IMR-90 (cell line): ENCODE data around the gene CD93. TPM values are rescaled to one million over a fixed set of nuclear protein-coding genes. Genes with fewer than 3 reads are reported as not detected.

Experiments used
- ATAC-seq: fragments of 200-7000 bp; cut with Tn5 transposase; 2 replicates; pipeline ENCODE4 v1.9.1; 2020; ENCODE audit warnings: low read depth, mild to moderate bottlenecking, moderate library complexity
- BruUV-seq: library from RNA; stranded (reverse); fragments of 400-500 nt; replicated peaks from 2 replicates; lab custom pipeline; 2021; lab: Mats Ljungman, UMichigan
- CTCF ChIA-PET: fragments of 300-600 bp; formaldehyde crosslinking; extraction: SDS; loops from one replicate; lab custom pipeline; 2021; ENCODE audit warnings: antibody characterized with exemption; lab: Yijun Ruan, JAX
- POLR2A ChIA-PET: fragments of 300-600 bp; sonication (Branson Sonifier 250); formaldehyde crosslinking; loops from one replicate; lab custom pipeline; 2022; ENCODE audit warnings: antibody characterized with exemption; ENCODE audit not compliant: unreplicated experiment; lab: Charles Lee
- DNase-seq: peaks from one replicate; pipeline ENCODE4 v3.0.0; 2013
- H2AFZ ChIP-seq: replicated peaks from 2 replicates; pipeline ENCODE3; 2013; ENCODE audit warnings: low read length, mild to moderate bottlenecking; ENCODE audit not compliant: poor library complexity
- H2AK5ac ChIP-seq: 2 replicates; pipeline ENCODE4 v1.6.1; 2013; ENCODE audit warnings: low read depth, low read length, inconsistent platforms
- H2AK9ac ChIP-seq: replicated peaks from 2 replicates; pipeline ENCODE3; 2013; ENCODE audit warnings: mild to moderate bottlenecking, low read depth, low read length, moderate library complexity; ENCODE audit not compliant: poor library complexity
- H2BK120ac ChIP-seq: 2 replicates; pipeline ENCODE4 v1.6.1; 2013; ENCODE audit warnings: low read depth, low read length, inconsistent platforms
- H2BK15ac ChIP-seq: 3 replicates; pipeline ENCODE4 v1.6.1; 2013; ENCODE audit warnings: low read depth, low read length, inconsistent platforms
- H2BK20ac ChIP-seq: 2 replicates; pipeline ENCODE4 v1.6.1; 2013; ENCODE audit warnings: low read depth, mild to moderate bottlenecking, inconsistent platforms, low read length, moderate library complexity
- H2BK5ac ChIP-seq: 2 replicates; pipeline ENCODE4 v1.6.1; 2013; ENCODE audit warnings: mild to moderate bottlenecking, low read depth, low read length, inconsistent platforms; ENCODE audit not compliant: poor library complexity, severe bottlenecking
- H3K14ac ChIP-seq: replicated peaks from 2 replicates; pipeline ENCODE4 v1.6.1; 2013; ENCODE audit warnings: low read depth, low read length, inconsistent platforms
- H3K18ac ChIP-seq: 2 replicates; pipeline ENCODE4 v1.6.1; 2013; ENCODE audit warnings: low read depth, low read length, control low read depth
- H3K23ac ChIP-seq: 2 replicates; pipeline ENCODE4 v1.6.1; 2013; ENCODE audit warnings: low read depth, low read length, inconsistent platforms
- H3K27ac ChIP-seq: 2 replicates; pipeline ENCODE4 v1.5.1; 2013; ENCODE audit warnings: mild to moderate bottlenecking, control low read depth, low read length; ENCODE audit not compliant: insufficient read depth
- H3K27me3 ChIP-seq: 2 replicates; pipeline ENCODE4 v1.6.1; 2013; ENCODE audit warnings: low read length; ENCODE audit not compliant: control insufficient read depth, insufficient read depth
- H3K36me3 ChIP-seq: 2 replicates; pipeline ENCODE4 v1.6.1; 2013; ENCODE audit warnings: low read length, mixed read lengths; ENCODE audit not compliant: control insufficient read depth, insufficient read depth
- H3K4ac ChIP-seq: 2 replicates; pipeline ENCODE4 v1.6.1; 2013; ENCODE audit warnings: low read depth, low read length, inconsistent platforms
- H3K4me1 ChIP-seq: 2 replicates; pipeline ENCODE4 v1.6.1; 2013; ENCODE audit warnings: low read length, mixed read lengths; ENCODE audit not compliant: control insufficient read depth, insufficient read depth
- H3K4me2 ChIP-seq: 2 replicates; pipeline ENCODE4 v1.6.1; 2013; ENCODE audit warnings: low read depth, mild to moderate bottlenecking, control low read depth, low read length, moderate library complexity
- H3K4me3 ChIP-seq: 2 replicates; pipeline ENCODE4 v1.5.1; 2013; ENCODE audit warnings: low read depth, mild to moderate bottlenecking, control low read depth, low read length, moderate library complexity; ENCODE audit not compliant: insufficient read depth
- H3K56ac ChIP-seq: 2 replicates; pipeline ENCODE4 v1.6.1; 2013; ENCODE audit warnings: low read length, inconsistent platforms; ENCODE audit not compliant: insufficient read depth; ENCODE audit errors: extremely low read depth
- H3K79me1 ChIP-seq, 2 experiments: 2 replicates each; pipeline ENCODE4 v1.6.1; 2013; ENCODE audit warnings: low read length in 2 of 2, inconsistent platforms in 1 of 2, low read depth in 1 of 2
- H3K9ac ChIP-seq: 2 replicates; pipeline ENCODE4 v1.6.1; 2013; ENCODE audit warnings: low read depth, low read length, control low read depth
- H3K9me1 ChIP-seq: 2 replicates; pipeline ENCODE4 v1.6.1; 2013; ENCODE audit warnings: low read length, inconsistent platforms; ENCODE audit not compliant: insufficient read depth
- H3K9me3 ChIP-seq: 2 replicates; pipeline ENCODE4 v1.6.1; 2013; ENCODE audit warnings: low read length; ENCODE audit not compliant: control insufficient read depth, insufficient read depth
- H4K20me1 ChIP-seq: 2 replicates; pipeline ENCODE4 v1.6.1; 2013; ENCODE audit warnings: low read length, inconsistent platforms; ENCODE audit not compliant: insufficient read depth
- H4K5ac ChIP-seq: 2 replicates; pipeline ENCODE4 v1.6.1; 2013; ENCODE audit warnings: mild to moderate bottlenecking, low read depth, low read length, control low read depth
- H4K8ac ChIP-seq, 2 experiments: 2 replicates each; pipeline ENCODE4 v1.6.1; 2013; ENCODE audit warnings: low read depth in 2 of 2, low read length in 2 of 2, control low read depth in 1 of 2, inconsistent platforms in 1 of 2
- H4K91ac ChIP-seq: 2 replicates; pipeline ENCODE4 v1.6.1; 2013; ENCODE audit warnings: low read depth, low read length, inconsistent platforms; ENCODE audit not compliant: insufficient read depth
- BHLHE40 ChIP-seq: fragments of 150-350 bp; IDR thresholded peaks from 2 replicates; pipeline ENCODE4 v1.6.1; 2016; ENCODE audit warnings: mild to moderate bottlenecking, low read depth, low read length
- CEBPB ChIP-seq: IDR thresholded peaks from 2 replicates; pipeline ENCODE4 v1.6.1; 2012; ENCODE audit warnings: low read depth, low read length, improper control_type of control experiment
- CHD1 ChIP-seq: IDR thresholded peaks from 2 replicates; pipeline ENCODE4 v1.6.1; 2012; ENCODE audit warnings: low read depth, low read length, improper control_type of control experiment
- CTCF ChIP-seq: conservative IDR thresholded peaks from 2 replicates; pipeline ENCODE4 v1.5.1; 2012; ENCODE audit warnings: mild to moderate bottlenecking, low read depth, low read length, improper control_type of control experiment
- ELK1 ChIP-seq: fragments of 150-350 bp; IDR thresholded peaks from 2 replicates; pipeline ENCODE4 v1.6.1; 2016; ENCODE audit warnings: low read depth, mild to moderate bottlenecking, low read length, moderate library complexity, borderline replicate concordance
- FOS ChIP-seq: fragments of 150-350 bp; IDR thresholded peaks from 2 replicates; pipeline ENCODE4 v1.6.1; 2016; ENCODE audit warnings: low read depth, low read length
- MAFK ChIP-seq: IDR thresholded peaks from 2 replicates; pipeline ENCODE4 v1.6.1; 2012; ENCODE audit warnings: low read depth, low read length, improper control_type of control experiment
- MAZ ChIP-seq: IDR thresholded peaks from 2 replicates; pipeline ENCODE4 v1.6.1; 2012; ENCODE audit warnings: low read depth, mild to moderate bottlenecking, low read length, improper control_type of control experiment, moderate library complexity, borderline replicate concordance
- MXI1 ChIP-seq: IDR thresholded peaks from 2 replicates; pipeline ENCODE4 v1.6.1; 2012; ENCODE audit warnings: low read depth, mild to moderate bottlenecking, low read length, moderate library complexity, borderline replicate concordance
- NFE2L2 ChIP-seq: fragments of 150-350 bp; IDR thresholded peaks from 2 replicates; pipeline ENCODE4 v1.6.1; 2016; ENCODE audit warnings: low read depth, mild to moderate bottlenecking, low read length
- POLR2A ChIP-seq: IDR thresholded peaks from 2 replicates; pipeline ENCODE4 v1.6.1; 2012; ENCODE audit warnings: mild to moderate bottlenecking, low read depth, low read length
- RAD21 ChIP-seq: IDR thresholded peaks from 2 replicates; pipeline ENCODE4 v1.6.1; 2012; ENCODE audit warnings: low read length, improper control_type of control experiment
- RCOR1 ChIP-seq: IDR thresholded peaks from 2 replicates; pipeline ENCODE4 v1.6.1; 2012; ENCODE audit warnings: mild to moderate bottlenecking, low read length, improper control_type of control experiment; ENCODE audit not compliant: insufficient replicate concordance
- RFX5 ChIP-seq: IDR thresholded peaks from 2 replicates; pipeline ENCODE4 v1.8.0; 2012; ENCODE audit warnings: low read depth, mild to moderate bottlenecking, low read length, moderate library complexity
- SMC3 ChIP-seq: fragments of 150-350 bp; IDR thresholded peaks from 2 replicates; pipeline ENCODE4 v1.6.1; 2016; ENCODE audit warnings: low read depth, mild to moderate bottlenecking, antibody characterized with exemption, low read length, moderate library complexity
- USF2 ChIP-seq: fragments of 150-350 bp; IDR thresholded peaks from 2 replicates; pipeline ENCODE4 v1.6.1; 2017; ENCODE audit warnings: mild to moderate bottlenecking, antibody characterized with exemption, low read length, low read depth
- WGBS, 2 experiments: methylation state at CpG; one replicate each; pipeline versions ENCODE4 v1.1.5 to v1.1.7; 2013; ENCODE audit warnings: missing lambda C conversion rate in 2 of 2; ENCODE audit not compliant: insufficient read length in 1 of 2; ENCODE audit errors: extremely low coverage in 2 of 2; 5-methylcytosine and 5-hydroxymethylcytosine counted together
- dilution Hi-C: fragments of 300-500 bp; cut with HindIII; formaldehyde crosslinking; loops from one replicate; pipeline ENCODE4 v1.14.3; 2018; ENCODE audit warnings: low sequenced_read_pairs; ENCODE audit not compliant: unreplicated experiment
- in situ Hi-C: fragments of 300-500 bp; cut with MboI; formaldehyde crosslinking; loops from 3 replicates; pipeline ENCODE4 v1.14.3; 2019; ENCODE audit warnings: low sequenced_read_pairs, inconsistent platforms, mixed read lengths
- intact Hi-C: fragments of 100-400 bp; cut with micrococcal nuclease; formaldehyde crosslinking; loops from 2 replicates; pipeline ENCODE4 v1.10.0; 2022
- polyA plus RNA-seq, 3 experiments: library from polyadenylated mRNA; depleted of rRNA; stranded (reverse); fragments of >200 nt; gene quantifications; 2 replicates each; pipeline ENCODE4 v1.2.3, GENCODE V29; 2012; ENCODE audit warnings: low replicate concordance in 1 of 3
- total RNA-seq: library from RNA; depleted of rRNA; stranded (reverse); fragments of >200 nt; gene quantifications from 2 replicates; pipeline ENCODE4 v1.2.3, GENCODE V29; 2012

Gene CD93
- total and polyA plus RNA-seq, 2 of the 4 experiments (the other 2 are of a cell fraction), result under 0.01 to 0.02 TPM

GRCh38 chr20:23088866-23089265 lies 2.7 kb upstream of the CD93 start:
- no peak overlapping the region for H3K23ac ChIP-seq
- no peak for ATAC-seq
- POLR2A ChIA-PET, result no interaction called here
- no peak overlapping the region for H2BK15ac ChIP-seq
- H2AFZ ChIP-seq, result peak overlapping the region; percentile 19
- dilution Hi-C loops (no loop called here), in situ Hi-C loops (loop anchor here (25.0 kb wide), 1 partner anchor 98 kb away; no protein-coding TSS in a partner anchor), intact Hi-C loops (no loop called here)
- no peak for TF ChIP-seq MXI1
- TF ChIP-seq RFX5, result no peak
- no peak for TF ChIP-seq BHLHE40
- TF ChIP-seq MAFK, result no peak
- TF ChIP-seq USF2, result no peak
- TF ChIP-seq RCOR1, result no peak
- TF ChIP-seq MAZ, result no peak
- no peak for TF ChIP-seq POLR2A
- TF ChIP-seq CTCF, result no peak
- TF ChIP-seq RAD21, result no peak
- no peak for TF ChIP-seq FOS
- no peak for TF ChIP-seq CHD1
- TF ChIP-seq SMC3, result no peak
- TF ChIP-seq NFE2L2, result no peak
- no peak for TF ChIP-seq CEBPB
- TF ChIP-seq ELK1, result no peak
- no peak overlapping the region for H3K56ac ChIP-seq
- 78% methylated on average over 6 of the region's 8 CpGs; no CpG with 5 or more reads in 1 of the 2 experiments for WGBS, 2 experiments
- H2BK20ac ChIP-seq, result no peak overlapping the region
- no peaks in the 10 kb centered on the region for H3K9me3 ChIP-seq
- H4K91ac ChIP-seq, result no peak overlapping the region
- no peaks in the 10 kb centered on the region for H3K4me1 ChIP-seq
- no peaks in the 10 kb centered on the region for H4K20me1 ChIP-seq
- H4K8ac ChIP-seq, result no peak overlapping the region
- H3K18ac ChIP-seq, result no peak overlapping the region
- no peak overlapping the region for H2BK5ac ChIP-seq
- H3K4ac ChIP-seq, result no peak overlapping the region
- no TSS peak for BruUV-seq
- H3K27me3 ChIP-seq, result peaks cover 41% of the 10 kb centered on the region
- H2BK120ac ChIP-seq, result no peak overlapping the region
- CTCF ChIA-PET, result no interaction called here
- H4K5ac ChIP-seq, result no peak overlapping the region
- no peaks in the 10 kb centered on the region for H3K36me3 ChIP-seq
- H3K9ac ChIP-seq, result no peak overlapping the region
- no peak overlapping the region for H3K27ac ChIP-seq
- no peak overlapping the region for H3K4me2 ChIP-seq
- H2AK5ac ChIP-seq, result no peak overlapping the region
- H3K79me1 ChIP-seq, result no peaks in the 10 kb centered on the region
- no peak for DNase-seq
- H3K14ac ChIP-seq, result no peak overlapping the region
- no peak overlapping the region for H3K4me3 ChIP-seq
- no peaks in the 10 kb centered on the region for H3K9me1 ChIP-seq
- H2AK9ac ChIP-seq, result no peak overlapping the region
